Kidney tubule cell (primary cell): ENCODE results near the gene DDHD1.

ENCODE experiments used
- DNase-seq: peaks from one replicate; pipeline ENCODE4 v3.0.0-alpha.2; 2018; ENCODE audit warnings: low spot score

Gene DDHD1

GRCh38 chr14:53034036-53034435 lies 119.1 kb downstream of the DDHD1 start:
- DNase-seq = no peak

DNA sequence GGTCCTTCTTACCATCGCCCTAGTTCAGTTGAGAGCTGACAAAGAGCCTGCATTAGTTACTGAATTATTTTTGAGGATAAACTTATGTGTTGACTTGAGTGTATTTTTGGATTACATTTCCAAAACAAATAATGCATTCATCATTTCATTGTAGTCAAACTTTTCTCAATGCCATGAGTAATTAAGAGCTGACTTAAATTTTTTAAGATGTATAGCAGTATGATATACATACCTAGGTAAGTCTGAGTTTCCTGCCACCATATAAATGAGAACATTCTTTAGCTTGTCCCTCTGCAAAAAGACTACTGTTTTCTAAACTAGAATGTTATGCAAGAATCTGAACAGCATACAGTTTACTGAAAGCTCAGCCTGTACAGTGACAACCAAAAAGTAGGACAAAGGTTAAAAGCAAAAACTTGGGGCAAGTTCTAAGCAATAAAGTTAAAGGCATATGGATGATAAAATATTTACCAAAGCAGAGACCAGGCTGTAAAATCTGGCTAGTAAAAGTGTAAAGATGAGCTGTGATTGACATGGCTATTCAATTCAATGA lies 120.2 kb downstream of the DDHD1 start:
- DNase-seq = no peak

GRCh38 chr14:53032161-53032803 lies 120.8 kb downstream of the DDHD1 start:
- peak; percentile 77 for DNase-seq

GRCh38 chr14:53027562-53027961 lies 125.6 kb downstream of the DDHD1 start:
- no peak for DNase-seq

GRCh38 chr14:53027041-53027440 lies 126.1 kb downstream of the DDHD1 start:
- no peak for DNase-seq

- no peak for DNase-seq
Observed at GRCh38 chr14:53023325-53023724, 129.8 kb downstream of the DDHD1 start.

GRCh38 chr14:53022593-53022992 lies 130.5 kb downstream of the DDHD1 start:
- no peak for DNase-seq

DNA sequence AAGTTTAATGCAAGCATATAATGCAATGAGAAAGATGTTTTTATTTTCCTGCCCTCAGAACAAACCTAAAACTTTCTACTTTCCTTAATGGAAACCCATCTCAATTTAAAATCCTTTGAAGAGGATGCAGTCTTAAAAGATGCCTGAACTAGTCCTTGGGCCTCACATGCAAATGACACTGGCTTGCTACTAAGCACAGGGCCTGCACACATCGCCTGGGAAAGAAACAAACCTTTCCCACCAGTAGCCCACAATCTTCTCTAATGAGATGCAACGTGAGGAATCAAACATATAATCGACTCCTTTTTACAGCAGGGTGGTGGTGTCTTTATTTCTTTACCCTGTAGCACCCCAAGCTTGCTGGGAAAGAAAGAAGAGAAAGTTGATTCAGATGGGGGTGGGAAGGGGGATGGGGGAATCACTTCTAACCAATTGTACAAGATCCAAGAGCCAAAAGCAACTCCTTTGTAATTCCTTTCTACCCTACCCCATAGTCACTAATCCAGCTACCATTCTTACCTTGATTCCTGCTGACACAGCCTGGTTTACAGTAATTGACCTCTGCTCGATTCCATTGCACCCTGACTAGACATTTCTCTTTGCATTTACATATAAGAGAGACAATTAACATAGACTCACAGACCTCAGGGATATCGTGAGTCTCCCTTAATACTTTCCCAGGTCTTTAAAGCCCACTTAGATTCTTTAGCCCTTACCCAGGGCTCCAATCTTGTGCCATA lies 132.8 kb downstream of the DDHD1 start:
- no peak for DNase-seq

- no peak for DNase-seq
Observed at GRCh38 chr14:53019406-53019805, 133.7 kb downstream of the DDHD1 start.

- no peak for DNase-seq
Observed at GRCh38 chr14:53017837-53018236, 135.3 kb downstream of the DDHD1 start.

- DNase-seq = no peak
Observed at GRCh38 chr14:53016919-53017318, 136.2 kb downstream of the DDHD1 start.

DNA sequence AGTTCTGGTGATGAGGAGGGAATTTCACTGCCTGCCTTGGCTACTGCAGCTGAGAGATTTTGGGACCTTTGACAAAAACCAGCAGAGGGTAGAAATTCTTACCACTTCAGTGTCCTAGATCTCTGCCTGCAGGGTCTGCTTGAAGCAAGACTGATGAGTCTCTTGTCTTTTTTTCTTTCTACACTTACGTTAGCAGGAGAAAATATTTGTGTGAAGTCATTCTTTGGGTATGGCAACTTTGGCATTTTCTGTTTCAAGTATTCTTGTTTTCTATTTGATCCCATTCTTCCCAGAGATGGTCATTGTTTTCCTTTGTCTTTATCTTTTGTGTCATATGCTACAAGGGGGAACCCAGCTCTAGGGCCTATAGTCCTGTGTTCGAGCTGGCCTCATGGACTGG lies 136.6 kb downstream of the DDHD1 start:
- DNase-seq = no peak

DNA sequence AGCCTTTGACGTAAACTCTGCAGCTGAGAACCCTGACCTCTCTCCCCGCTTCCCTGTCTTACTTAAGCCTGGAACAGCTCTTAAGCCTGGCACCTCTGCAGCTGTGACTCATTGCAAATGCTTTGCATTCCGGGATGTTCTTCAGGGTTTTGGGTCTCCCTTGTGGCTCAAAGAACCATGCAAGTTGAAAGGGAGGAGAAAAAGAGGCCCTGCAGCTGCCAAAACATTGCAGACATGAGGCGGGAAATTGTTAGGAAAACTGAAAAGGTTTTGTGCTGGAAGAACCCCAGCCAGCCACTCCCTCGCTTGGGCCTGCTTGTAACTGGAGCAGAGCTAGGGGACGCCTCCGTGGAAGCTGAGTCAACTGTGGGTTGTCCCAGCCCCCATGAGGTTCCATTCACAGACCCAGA lies 142.1 kb downstream of the DDHD1 start:
- peak; percentile 80 for DNase-seq

GRCh38 chr14:53010193-53011040 lies 142.7 kb downstream of the DDHD1 start:
- DNase-seq = no peak

DNA sequence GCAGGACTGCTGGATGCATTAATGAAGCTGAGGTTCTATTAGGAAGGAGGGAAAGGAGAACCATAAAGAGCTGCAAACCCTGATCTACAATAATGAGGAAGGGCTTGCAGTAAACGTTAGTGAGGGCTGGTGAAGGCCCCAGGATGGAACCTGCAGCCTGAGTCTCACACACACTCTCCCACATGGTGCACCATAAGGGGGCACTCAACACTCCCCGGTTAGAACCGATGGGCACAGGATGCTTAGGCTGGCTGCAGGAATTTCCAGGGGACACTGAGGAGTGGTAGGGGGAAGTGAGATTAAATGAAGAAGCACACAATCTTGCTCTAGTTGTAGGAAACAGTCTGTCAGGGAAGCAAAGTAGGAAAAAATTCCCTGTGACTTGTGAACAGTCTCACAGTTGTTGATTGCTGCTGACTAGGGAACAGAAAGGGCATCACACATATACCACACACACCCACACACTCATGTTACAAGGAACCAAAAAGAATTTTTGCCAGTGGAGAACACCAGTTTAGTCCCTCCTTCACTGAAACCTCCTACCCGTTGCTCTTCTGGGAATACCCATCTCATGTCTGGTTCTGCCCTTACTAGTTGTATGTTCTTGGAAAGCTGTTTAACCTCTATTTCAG lies 146.1 kb downstream of the DDHD1 start:
- DNase-seq = no peak

GRCh38 chr14:53004976-53005375 lies 148.1 kb downstream of the DDHD1 start:
- no peak for DNase-seq

GRCh38 chr14:53003776-53004175 lies 149.3 kb downstream of the DDHD1 start:
- no peak for DNase-seq

DNA sequence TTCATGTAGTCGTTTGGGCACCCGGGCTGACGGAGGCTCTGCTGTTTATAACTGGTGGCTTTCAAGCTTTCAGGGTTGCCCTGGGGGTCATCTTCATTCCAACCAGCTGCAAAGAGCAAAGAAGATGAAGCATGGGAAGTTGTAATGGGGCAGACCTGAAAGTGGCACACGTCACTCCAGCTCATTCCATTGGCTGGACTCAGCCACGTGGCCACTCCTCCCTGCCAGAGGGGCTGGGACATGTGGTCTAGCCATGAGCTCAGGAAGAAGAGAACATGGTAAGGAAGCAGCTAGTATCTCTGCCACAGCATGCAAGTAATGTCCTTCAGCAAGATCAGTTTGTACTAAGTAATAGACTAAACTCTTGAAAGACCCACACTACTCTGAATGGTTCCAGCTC lies 150.5 kb downstream of the DDHD1 start:
- no peak for DNase-seq

GRCh38 chr14:53001787-53002378 lies 151.2 kb downstream of the DDHD1 start:
- no peak for DNase-seq

DNA sequence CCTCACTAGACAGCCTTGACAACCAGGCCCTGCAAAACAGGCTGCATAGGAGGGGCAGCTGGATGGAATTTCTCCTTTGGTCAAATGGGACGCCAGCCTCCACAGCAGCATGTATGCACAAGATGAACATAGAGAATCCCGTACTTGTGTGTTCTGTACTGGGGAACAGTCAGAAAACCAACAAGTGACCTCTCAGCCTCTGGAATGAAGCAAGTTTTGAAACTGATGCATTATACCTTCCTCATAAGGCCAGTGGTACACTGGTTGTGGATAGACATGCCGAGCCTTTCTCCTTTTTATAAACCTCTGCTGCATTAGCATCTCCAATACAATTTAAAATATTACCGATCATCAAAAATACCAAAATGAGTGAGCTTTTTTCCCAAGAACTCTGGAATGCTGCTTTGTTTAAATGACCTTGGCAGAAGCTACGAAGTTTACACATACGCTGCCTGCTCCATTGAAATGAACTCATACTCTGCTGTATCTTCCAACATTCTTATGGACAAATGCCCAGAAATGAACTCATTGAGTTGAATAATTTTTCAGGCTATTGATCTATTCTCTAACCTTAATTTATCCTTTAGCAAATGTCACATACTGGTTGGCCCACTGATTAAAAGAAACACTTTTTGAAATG lies 154.6 kb downstream of the DDHD1 start:
- no peak for DNase-seq

DNA sequence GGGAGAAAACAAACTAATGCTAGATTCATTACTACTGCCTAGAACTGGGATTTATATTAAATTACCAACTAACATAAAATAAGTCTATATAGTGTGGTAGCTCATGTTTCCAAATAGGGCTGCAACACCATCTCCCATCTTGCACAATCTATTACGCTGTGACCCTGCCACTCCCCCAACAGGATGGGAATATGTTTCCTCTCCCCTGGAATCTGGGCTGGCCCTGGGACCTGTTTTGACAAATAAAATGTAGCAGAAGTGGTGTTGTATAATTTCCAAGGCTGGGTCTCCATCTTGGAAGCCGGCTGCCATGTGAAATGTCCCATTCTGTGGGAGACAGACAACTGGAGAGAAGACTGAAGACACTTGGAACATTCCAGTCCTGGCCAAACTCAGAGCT lies 156.6 kb downstream of the DDHD1 start:
- no peak for DNase-seq
